ENCODE results near the gene DIDO1.
"Not testable (repeated sequence)": the region's sequence is repeated elsewhere in the genome, so short reads cannot be mapped to it uniquely, and the experiment has no call there.

The DIDO1 gene

GRCh38 chr20:62962891-62963613, 36.7 kb upstream of the DIDO1 start:
- DNase-seq (ENCODE audit: low spot score) = no peak

- no peak for DNase-seq (ENCODE audit: low spot score)
Measured at GRCh38 chr20:62962221-62962879, 36.0 kb upstream of the DIDO1 start.

GRCh38 chr20:62961799-62962198, 35.5 kb upstream of the DIDO1 start:
- DNase-seq (ENCODE audit: low spot score) = no peak

- DNase-seq (ENCODE audit: low spot score) = no peak
Measured at GRCh38 chr20:62961310-62961783, 35.0 kb upstream of the DIDO1 start.

GRCh38 chr20:62960446-62961309, 34.4 kb upstream of the DIDO1 start:
- not testable (repeated sequence) for DNase-seq (ENCODE audit: low spot score)

GRCh38 chr20:62959998-62960436, 33.7 kb upstream of the DIDO1 start:
- no peak for DNase-seq (ENCODE audit: low spot score)

- no peak for DNase-seq (ENCODE audit: low spot score)
Measured at GRCh38 chr20:62959101-62959971, 33.0 kb upstream of the DIDO1 start.

- no peak for DNase-seq (ENCODE audit: low spot score)
Measured at GRCh38 chr20:62958388-62959100, 32.2 kb upstream of the DIDO1 start.

- DNase-seq (ENCODE audit: low spot score) = no peak
Measured at GRCh38 chr20:62957136-62958117, 31.1 kb upstream of the DIDO1 start.

GRCh38 chr20:62956387-62957135, 30.3 kb upstream of the DIDO1 start:
- no peak for DNase-seq (ENCODE audit: low spot score)

- no peak for DNase-seq (ENCODE audit: low spot score)
Measured at GRCh38 chr20:62955519-62956386, 29.4 kb upstream of the DIDO1 start.

GRCh38 chr20:62953839-62954703, 27.8 kb upstream of the DIDO1 start:
- DNase-seq (ENCODE audit: low spot score) = peak; percentile 81

GRCh38 chr20:62952968-62953838, 26.9 kb upstream of the DIDO1 start:
- DNase-seq (ENCODE audit: low spot score) = no peak

GRCh38 chr20:62952373-62952967, 26.2 kb upstream of the DIDO1 start, which contains the start of gene SLC17A9:
Gene SLC17A9 (plus strand): TSS chr20:62952709. CDS start chr20:62952831, 122 bp downstream.
- DNase-seq (ENCODE audit: low spot score) = peak; percentile 51

GRCh38 chr20:62951896-62952372, 25.6 kb upstream of the DIDO1 start:
- DNase-seq (ENCODE audit: low spot score) = no peak

Data from Ammon's horn (tissue), 1 donor.